Activated T-cell treated with anti-CD3 and anti-CD28 coated beads, Interleukin-2, amount 50 U/mL, for 1 hour (primary cell): ENCODE results near the gene GPLD1.

Source experiments
- DNase-seq: peaks from one replicate; pipeline ENCODE4 v3.0.0-alpha.2; 2020

GPLD1 gene

GRCh38 chr6:24378473-24379097 lies 110.8 kb downstream of the GPLD1 start:
- no peak for DNase-seq
